Liver (tissue), 9 donors: Measurements from ENCODE around the gene TMEM178B. TPM values are rescaled to one million over a fixed set of nuclear protein-coding genes. Genes with fewer than 3 reads are reported as not detected.

Experiments
- DNase-seq: peaks from one replicate; pipeline ENCODE4 v3.0.0-alpha.2; 2017; ENCODE audit warnings: low spot score
- H3K27ac ChIP-seq, 2 donors: one replicate each; pipeline ENCODE4 v1.7.0; 2013; ENCODE audit warnings: inconsistent platforms in 2 of 2, low read length in 2 of 2, control low read depth in 1 of 2, low read depth in 1 of 2, mild to moderate bottlenecking in 1 of 2
- H3K27me3 ChIP-seq, 4 donors: one replicate each; pipeline versions ENCODE4 v1.6.1 to v1.7.0; 2013; ENCODE audit warnings: low read length in 3 of 4, inconsistent platforms in 1 of 4, mild to moderate bottlenecking in 1 of 4, moderate library complexity in 1 of 4; ENCODE audit not compliant: control insufficient read depth in 4 of 4, insufficient read depth in 4 of 4
- H3K36me3 ChIP-seq, 4 donors: one replicate each; pipeline versions ENCODE4 v1.6.1 to v1.7.0; 2013; ENCODE audit warnings: low read length in 3 of 4, mild to moderate bottlenecking in 3 of 4, low read depth in 1 of 4, moderate library complexity in 1 of 4; ENCODE audit not compliant: control insufficient read depth in 4 of 4, insufficient read depth in 3 of 4
- H3K4me1 ChIP-seq, 4 donors: one replicate each; pipeline versions ENCODE4 v1.6.1 to v1.7.0; 2013; ENCODE audit warnings: low read length in 3 of 4, mild to moderate bottlenecking in 3 of 4, moderate library complexity in 1 of 4; ENCODE audit not compliant: control insufficient read depth in 4 of 4, insufficient read depth in 4 of 4
- H3K4me3 ChIP-seq, 3 donors: one replicate each; pipeline versions ENCODE4 v1.6.1 to v1.7.0; 2013; ENCODE audit warnings: low read length in 3 of 3, control low read depth in 1 of 3, low read depth in 1 of 3, mild to moderate bottlenecking in 1 of 3
- H3K9ac ChIP-seq, 2 donors: one replicate each; pipeline ENCODE4 v1.7.0; 2013; ENCODE audit warnings: low read length in 2 of 2, mild to moderate bottlenecking in 2 of 2, moderate library complexity in 2 of 2, control low read depth in 1 of 2, low read depth in 1 of 2
- H3K9me3 ChIP-seq, 4 donors: one replicate each; pipeline versions ENCODE4 v1.6.1 to v1.7.0; 2013; ENCODE audit warnings: low read length in 3 of 4; ENCODE audit not compliant: control insufficient read depth in 4 of 4
- EGR1 ChIP-seq, 2 donors: IDR thresholded peaks; 2 replicates each; pipeline ENCODE4 v1.6.1; 2016 to 2018; ENCODE audit warnings: antibody characterized with exemption in 2 of 2, low read depth in 2 of 2
- FOXA1 ChIP-seq: IDR thresholded peaks from 2 replicates; pipeline ENCODE4 v1.6.1; 2016; ENCODE audit warnings: antibody characterized with exemption
- FOXA2 ChIP-seq: IDR thresholded peaks from 2 replicates; pipeline ENCODE4 v1.6.1; 2016; ENCODE audit warnings: antibody characterized with exemption
- GABPA ChIP-seq, 2 donors: IDR thresholded peaks in 1 of 2; conservative IDR thresholded peaks in 1 of 2; 2 replicates each; pipeline ENCODE4 v1.6.1; 2016; ENCODE audit warnings: antibody characterized with exemption in 2 of 2, mild to moderate bottlenecking in 1 of 2, moderate library complexity in 1 of 2
- HNF4G ChIP-seq: IDR thresholded peaks from 2 replicates; pipeline ENCODE4 v1.6.1; 2016; ENCODE audit warnings: antibody characterized with exemption
- JUND ChIP-seq, 2 donors: IDR thresholded peaks; 2 replicates each; pipeline ENCODE4 v1.6.1; 2016; ENCODE audit warnings: antibody characterized with exemption in 2 of 2
- NR2F2 ChIP-seq: IDR thresholded peaks from 2 replicates; pipeline ENCODE4 v1.6.1; 2016; ENCODE audit warnings: antibody characterized with exemption
- RAD21 ChIP-seq, 2 donors: IDR thresholded peaks; 2 replicates each; pipeline ENCODE4 v1.6.1; 2016; ENCODE audit warnings: antibody characterized with exemption in 2 of 2, mild to moderate bottlenecking in 2 of 2
- RXRA ChIP-seq, 2 donors: IDR thresholded peaks; 2 replicates each; pipeline ENCODE4 v1.6.1; 2017 to 2018; ENCODE audit warnings: antibody characterized with exemption in 2 of 2, mild to moderate bottlenecking in 1 of 2
- SP1 ChIP-seq: IDR thresholded peaks from 2 replicates; pipeline ENCODE4 v1.6.1; 2018; ENCODE audit warnings: antibody characterized with exemption, mild to moderate bottlenecking
- TAF1 ChIP-seq: conservative IDR thresholded peaks from 2 replicates; pipeline ENCODE4 v1.6.1; 2016; ENCODE audit warnings: antibody characterized with exemption, mild to moderate bottlenecking
- YY1 ChIP-seq: IDR thresholded peaks from 2 replicates; pipeline ENCODE4 v1.6.1; 2016; ENCODE audit warnings: antibody characterized with exemption, mild to moderate bottlenecking
- WGBS: extraction: QIAGEN DNeasy Blood & Tissue Kit; methylation state at CpG from one replicate; pipeline ENCODE4 v1.1.7; 2013; 5-methylcytosine and 5-hydroxymethylcytosine counted together
- polyA plus RNA-seq, 2 donors: library from polyadenylated mRNA; stranded (reverse) in 1 of 2; unstranded in 1 of 2; fragments of 200-250 nt in 1 of 2; fragments of >200 nt in 1 of 2; fragmentation: Nextera tagmentation in 1 of 2; extraction: Ambion mirVana in 1 of 2; gene quantifications; one replicate each; pipeline versions ENCODE4 v1.2.1 to v1.2.3, GENCODE V29; 2013 to 2015
- total RNA-seq, 2 donors: library from RNA; depleted of rRNA; stranded (reverse); fragments of >200 nt; gene quantifications; one replicate each; pipeline ENCODE4 v1.2.3, GENCODE V29; 2014
- TF ChIP-seq, protein P1 (sequence below): IDR thresholded peaks from 2 replicates; pipeline ENCODE4 v1.6.1; 2016; ENCODE audit warnings: antibody characterized with exemption
- TF ChIP-seq, protein P2 (sequence below): fragments of 150-350 bp; IDR thresholded peaks from 2 replicates; pipeline ENCODE4 v1.5.1; 2017; ENCODE audit warnings: improper control_type of control experiment, low read depth, low read length; ENCODE audit not compliant: missing input control
- TF ChIP-seq, protein P3 (sequence below): IDR thresholded peaks from 2 replicates; pipeline ENCODE4 v1.6.1; 2016; ENCODE audit warnings: antibody characterized with exemption, mild to moderate bottlenecking
- TF ChIP-seq, protein P4 (sequence below): IDR thresholded peaks from 2 replicates; pipeline ENCODE4 v1.6.1; 2016; ENCODE audit warnings: antibody characterized with exemption
- TF ChIP-seq, protein P5 (sequence below): IDR thresholded peaks from 2 replicates; pipeline ENCODE4 v1.6.1; 2016; ENCODE audit warnings: antibody characterized with exemption
- donor health status: healthy.
- donor health status: healthy.
- donor health status: healthy.
- donor health status: healthy.
- donor health status: healthy.

The TMEM178B gene
- total and polyA plus RNA-seq, 4 donors: under 0.01 to 0.02 (median under 0.01) TPM; not detected in 1

DNA sequence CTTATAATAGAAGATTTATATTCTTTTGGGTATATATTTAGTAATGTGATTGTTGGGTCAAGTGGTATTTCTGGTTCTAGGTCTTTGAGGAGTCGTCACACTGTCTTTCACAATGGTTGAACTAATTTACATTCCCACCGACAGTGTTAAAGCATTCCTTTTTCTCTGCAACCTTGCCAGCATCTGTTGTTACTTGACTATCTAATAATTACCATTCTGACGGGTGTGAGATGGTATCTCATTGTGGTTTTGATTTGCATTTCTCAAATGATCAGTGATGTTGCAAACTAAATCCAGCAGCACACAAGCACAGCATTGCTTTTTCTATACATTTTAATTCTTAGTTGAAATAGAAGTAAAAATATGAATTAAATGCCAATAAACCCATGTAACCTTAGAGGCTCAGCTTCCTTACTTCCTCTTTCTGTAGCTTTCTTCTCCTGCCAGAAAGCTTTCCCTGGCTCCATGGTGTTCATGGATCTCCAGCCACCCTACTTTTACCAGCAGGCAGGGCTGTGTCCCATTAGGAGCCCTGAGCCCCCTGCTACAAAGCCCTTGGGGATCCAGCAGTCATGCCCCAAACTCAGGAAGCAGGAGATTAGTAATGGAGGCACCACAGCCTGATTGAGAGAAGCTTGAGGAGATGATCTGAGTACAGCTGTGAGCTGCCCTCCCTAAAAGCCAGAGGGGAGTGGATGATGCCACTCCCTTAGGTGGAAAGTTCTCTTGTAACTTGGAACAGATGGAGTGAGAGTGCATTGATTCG lies 158.6 kb downstream of the TMEM178B start:
- WGBS: 78% methylated on average over 4 of the region's 4 CpGs
- DNase-seq: no peak
- H3K27me3 ChIP-seq: no peaks in the 10 kb centered on the region

DNA sequence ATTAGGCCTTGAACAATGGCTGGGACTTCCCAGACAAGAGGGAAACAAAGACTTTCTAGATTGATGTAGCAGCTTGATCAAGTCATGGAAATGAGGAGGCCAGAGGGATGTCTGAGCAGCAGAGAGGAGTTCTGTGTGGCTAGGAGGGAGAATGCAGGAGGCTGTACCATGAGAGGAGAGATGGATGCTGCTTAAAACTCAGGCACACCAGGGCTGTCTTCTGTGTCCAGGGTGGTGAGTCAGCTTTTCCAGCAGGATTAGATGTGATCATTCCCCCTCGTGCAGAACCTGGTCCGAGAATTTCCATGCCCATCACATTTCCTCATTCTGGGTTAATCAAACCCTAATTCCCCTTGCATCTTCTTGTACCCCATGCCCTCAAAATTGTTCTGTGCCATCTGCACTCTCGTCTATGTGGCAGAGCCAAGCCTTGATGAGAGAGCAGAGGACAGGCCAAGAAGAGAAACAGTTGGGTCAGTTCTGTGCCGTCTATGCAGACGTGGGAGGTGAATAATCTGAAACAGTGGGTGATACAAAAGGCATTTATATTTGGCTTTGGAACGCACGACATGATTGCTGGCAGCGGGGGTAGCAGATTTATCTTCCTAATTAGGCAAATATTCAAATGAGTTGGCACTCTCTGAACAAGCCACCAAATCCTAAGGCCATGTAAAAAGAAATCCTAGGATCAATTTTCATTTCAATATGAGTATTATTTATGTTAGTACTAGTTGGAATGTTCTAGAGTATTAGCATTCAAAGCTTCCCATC lies 160.7 kb downstream of the TMEM178B start:
- TF ChIP-seq, protein P1, sequence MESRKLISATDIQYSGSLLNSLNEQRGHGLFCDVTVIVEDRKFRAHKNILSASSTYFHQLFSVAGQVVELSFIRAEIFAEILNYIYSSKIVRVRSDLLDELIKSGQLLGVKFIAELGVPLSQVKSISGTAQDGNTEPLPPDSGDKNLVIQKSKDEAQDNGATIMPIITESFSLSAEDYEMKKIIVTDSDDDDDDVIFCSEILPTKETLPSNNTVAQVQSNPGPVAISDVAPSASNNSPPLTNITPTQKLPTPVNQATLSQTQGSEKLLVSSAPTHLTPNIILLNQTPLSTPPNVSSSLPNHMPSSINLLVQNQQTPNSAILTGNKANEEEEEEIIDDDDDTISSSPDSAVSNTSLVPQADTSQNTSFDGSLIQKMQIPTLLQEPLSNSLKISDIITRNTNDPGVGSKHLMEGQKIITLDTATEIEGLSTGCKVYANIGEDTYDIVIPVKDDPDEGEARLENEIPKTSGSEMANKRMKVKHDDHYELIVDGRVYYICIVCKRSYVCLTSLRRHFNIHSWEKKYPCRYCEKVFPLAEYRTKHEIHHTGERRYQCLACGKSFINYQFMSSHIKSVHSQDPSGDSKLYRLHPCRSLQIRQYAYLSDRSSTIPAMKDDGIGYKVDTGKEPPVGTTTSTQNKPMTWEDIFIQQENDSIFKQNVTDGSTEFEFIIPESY: no peak
- TF ChIP-seq SP1: no peak
- TF ChIP-seq, protein P2, sequence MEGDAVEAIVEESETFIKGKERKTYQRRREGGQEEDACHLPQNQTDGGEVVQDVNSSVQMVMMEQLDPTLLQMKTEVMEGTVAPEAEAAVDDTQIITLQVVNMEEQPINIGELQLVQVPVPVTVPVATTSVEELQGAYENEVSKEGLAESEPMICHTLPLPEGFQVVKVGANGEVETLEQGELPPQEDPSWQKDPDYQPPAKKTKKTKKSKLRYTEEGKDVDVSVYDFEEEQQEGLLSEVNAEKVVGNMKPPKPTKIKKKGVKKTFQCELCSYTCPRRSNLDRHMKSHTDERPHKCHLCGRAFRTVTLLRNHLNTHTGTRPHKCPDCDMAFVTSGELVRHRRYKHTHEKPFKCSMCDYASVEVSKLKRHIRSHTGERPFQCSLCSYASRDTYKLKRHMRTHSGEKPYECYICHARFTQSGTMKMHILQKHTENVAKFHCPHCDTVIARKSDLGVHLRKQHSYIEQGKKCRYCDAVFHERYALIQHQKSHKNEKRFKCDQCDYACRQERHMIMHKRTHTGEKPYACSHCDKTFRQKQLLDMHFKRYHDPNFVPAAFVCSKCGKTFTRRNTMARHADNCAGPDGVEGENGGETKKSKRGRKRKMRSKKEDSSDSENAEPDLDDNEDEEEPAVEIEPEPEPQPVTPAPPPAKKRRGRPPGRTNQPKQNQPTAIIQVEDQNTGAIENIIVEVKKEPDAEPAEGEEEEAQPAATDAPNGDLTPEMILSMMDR: no peak
- TF ChIP-seq, protein P3, sequence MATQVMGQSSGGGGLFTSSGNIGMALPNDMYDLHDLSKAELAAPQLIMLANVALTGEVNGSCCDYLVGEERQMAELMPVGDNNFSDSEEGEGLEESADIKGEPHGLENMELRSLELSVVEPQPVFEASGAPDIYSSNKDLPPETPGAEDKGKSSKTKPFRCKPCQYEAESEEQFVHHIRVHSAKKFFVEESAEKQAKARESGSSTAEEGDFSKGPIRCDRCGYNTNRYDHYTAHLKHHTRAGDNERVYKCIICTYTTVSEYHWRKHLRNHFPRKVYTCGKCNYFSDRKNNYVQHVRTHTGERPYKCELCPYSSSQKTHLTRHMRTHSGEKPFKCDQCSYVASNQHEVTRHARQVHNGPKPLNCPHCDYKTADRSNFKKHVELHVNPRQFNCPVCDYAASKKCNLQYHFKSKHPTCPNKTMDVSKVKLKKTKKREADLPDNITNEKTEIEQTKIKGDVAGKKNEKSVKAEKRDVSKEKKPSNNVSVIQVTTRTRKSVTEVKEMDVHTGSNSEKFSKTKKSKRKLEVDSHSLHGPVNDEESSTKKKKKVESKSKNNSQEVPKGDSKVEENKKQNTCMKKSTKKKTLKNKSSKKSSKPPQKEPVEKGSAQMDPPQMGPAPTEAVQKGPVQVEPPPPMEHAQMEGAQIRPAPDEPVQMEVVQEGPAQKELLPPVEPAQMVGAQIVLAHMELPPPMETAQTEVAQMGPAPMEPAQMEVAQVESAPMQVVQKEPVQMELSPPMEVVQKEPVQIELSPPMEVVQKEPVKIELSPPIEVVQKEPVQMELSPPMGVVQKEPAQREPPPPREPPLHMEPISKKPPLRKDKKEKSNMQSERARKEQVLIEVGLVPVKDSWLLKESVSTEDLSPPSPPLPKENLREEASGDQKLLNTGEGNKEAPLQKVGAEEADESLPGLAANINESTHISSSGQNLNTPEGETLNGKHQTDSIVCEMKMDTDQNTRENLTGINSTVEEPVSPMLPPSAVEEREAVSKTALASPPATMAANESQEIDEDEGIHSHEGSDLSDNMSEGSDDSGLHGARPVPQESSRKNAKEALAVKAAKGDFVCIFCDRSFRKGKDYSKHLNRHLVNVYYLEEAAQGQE: no peak
- TF ChIP-seq FOXA1: no peak
- no peak for TF ChIP-seq FOXA2
- TF ChIP-seq EGR1 (IDR thresholded peaks at IDR 0.05; ENCODE audit: low read depth in 2 of 2): no peak
- no peak for TF ChIP-seq GABPA (IDR thresholded peaks at IDR 0.05 in 1 of 2, conservative IDR thresholded peaks at IDR 0.05 in 1 of 2)
- TF ChIP-seq, protein P4, sequence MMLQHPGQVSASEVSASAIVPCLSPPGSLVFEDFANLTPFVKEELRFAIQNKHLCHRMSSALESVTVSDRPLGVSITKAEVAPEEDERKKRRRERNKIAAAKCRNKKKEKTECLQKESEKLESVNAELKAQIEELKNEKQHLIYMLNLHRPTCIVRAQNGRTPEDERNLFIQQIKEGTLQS: no peak
- TF ChIP-seq, protein P5, sequence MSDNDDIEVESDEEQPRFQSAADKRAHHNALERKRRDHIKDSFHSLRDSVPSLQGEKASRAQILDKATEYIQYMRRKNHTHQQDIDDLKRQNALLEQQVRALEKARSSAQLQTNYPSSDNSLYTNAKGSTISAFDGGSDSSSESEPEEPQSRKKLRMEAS: no peak
- TF ChIP-seq JUND (IDR thresholded peaks at IDR 0.05): no peak
- no peak for TF ChIP-seq HNF4G
- no peak for TF ChIP-seq NR2F2
- no peak for TF ChIP-seq RXRA (IDR thresholded peaks at IDR 0.05)
- no peak for TF ChIP-seq YY1
- TF ChIP-seq TAF1: no peak
- TF ChIP-seq RAD21 (IDR thresholded peaks at IDR 0.05): no peak
- no peak overlapping the region for H3K27ac ChIP-seq
- DNase-seq: no peak
- no peak overlapping the region for H3K4me3 ChIP-seq
- peaks cover 0 to 4% (median 2%) of the 10 kb centered on the region in 4 donors for H3K4me1 ChIP-seq
- 88% methylated on average over 8 of the region's 8 CpGs for WGBS
- H3K9ac ChIP-seq: no peak overlapping the region
- no peaks in the 10 kb centered on the region for H3K9me3 ChIP-seq
- H3K27me3 ChIP-seq: no peaks in the 10 kb centered on the region
- no peaks in the 10 kb centered on the region for H3K36me3 ChIP-seq

More for the DNA sequence above, 158.6 kb downstream of the TMEM178B start:
- Histone ChIP-seq H3K9ac (no peak overlapping the region), H3K36me3 (no peaks in the 10 kb centered on the region), H3K4me1 (peaks cover 0 to 4% (median 2%) of the 10 kb centered on the region in 4 donors), H3K4me3 (no peak overlapping the region), H3K27ac (no peak overlapping the region), H3K9me3 (no peaks in the 10 kb centered on the region)
- TF ChIP-seq SP1 (no peak), JUND (IDR thresholded peaks at IDR 0.05) (no peak), RAD21 (IDR thresholded peaks at IDR 0.05) (no peak), RXRA (IDR thresholded peaks at IDR 0.05) (no peak)
- TF ChIP-seq, protein P1: no peak
- TF ChIP-seq, protein P4: no peak
